8988T (cell line): ENCODE data around the gene ZBTB45.
A peak's percentile ranks its signal among the peaks of the same experiment; 100 is the strongest.

Experiments used
- DNase-seq: peaks from one replicate; pipeline ENCODE4 v3.0.0; 2011

ZBTB45 gene

GRCh38 chr19:58519355-58520256 is at the start of gene ZBTB45:
TSS of gene ZBTB45 (minus strand) at chr19:58519810. CDS start at chr19:58517673, 2,137 bp downstream.
- peak; percentile 77 for DNase-seq

- DNase-seq = no peak
Observed at GRCh38 chr19:58568453-58569130, 49.0 kb upstream of the ZBTB45 start.

- no peak for DNase-seq
Observed at GRCh38 chr19:58566989-58567388, 47.4 kb upstream of the ZBTB45 start.

GRCh38 chr19:58563823-58564222 is 44.2 kb upstream of the ZBTB45 start:
- DNase-seq = no peak

GRCh38 chr19:58563034-58563573 is 43.5 kb upstream of the ZBTB45 start:
- no peak for DNase-seq

GRCh38 chr19:58562122-58563033 is 42.8 kb upstream of the ZBTB45 start:
- no peak for DNase-seq

GRCh38 chr19:58561373-58562121 is 41.9 kb upstream of the ZBTB45 start:
- no peak for DNase-seq

- DNase-seq = no peak
Observed at GRCh38 chr19:58560921-58561320, 41.3 kb upstream of the ZBTB45 start.

GRCh38 chr19:58560007-58560887 is 40.6 kb upstream of the ZBTB45 start:
- no peak for DNase-seq

GRCh38 chr19:58559275-58560006 is 39.8 kb upstream of the ZBTB45 start:
- peak; percentile 97 for DNase-seq

- peak; percentile 93 for DNase-seq
Observed at GRCh38 chr19:58558623-58559274, 39.1 kb upstream of the ZBTB45 start.

- no peak for DNase-seq
Observed at GRCh38 chr19:58558066-58558622, 38.5 kb upstream of the ZBTB45 start, which contains the start of gene UBE2M. TSS of gene UBE2M (minus strand) at chr19:58558611. CDS start at chr19:58558381, 230 bp downstream.

GRCh38 chr19:58557221-58558065 is 37.8 kb upstream of the ZBTB45 start:
- no peak for DNase-seq

GRCh38 chr19:58556622-58557220 is 37.1 kb upstream of the ZBTB45 start:
- DNase-seq = no peak

GRCh38 chr19:58555920-58556621 is 36.5 kb upstream of the ZBTB45 start:
- no peak for DNase-seq

GRCh38 chr19:58555369-58555885 is 35.8 kb upstream of the ZBTB45 start:
- no peak for DNase-seq
